Measurements from ENCODE around the gene IMPG1.

Gene IMPG1

GRCh38 chr6:76072562-76072961 lies at the start of gene IMPG1:
IMPG1 (minus strand) TSS chr6:76072662; CDS start chr6:76072488, 174 bp downstream.
- no peak for DNase-seq

- DNase-seq = no peak
Observed at GRCh38 chr6:76120302-76120701, 47.8 kb upstream of the IMPG1 start.

GRCh38 chr6:76073281-76073680 lies 819 bp upstream of the IMPG1 start:
- DNase-seq = no peak

GRCh38 chr6:76057469-76057868 lies 15.0 kb downstream of the IMPG1 start:
- no peak for DNase-seq

GRCh38 chr6:76052314-76052713 lies 20.1 kb downstream of the IMPG1 start:
- no peak for DNase-seq

GRCh38 chr6:76043690-76044089 lies 28.8 kb downstream of the IMPG1 start:
- DNase-seq = no peak

- DNase-seq = no peak
Observed at GRCh38 chr6:76035713-76036112, 36.7 kb downstream of the IMPG1 start.

- DNase-seq = no peak
Observed at GRCh38 chr6:76026101-76026500, 46.4 kb downstream of the IMPG1 start.

- DNase-seq = no peak
Observed at GRCh38 chr6:76014626-76015530, 57.6 kb downstream of the IMPG1 start.

- DNase-seq = no peak
Observed at GRCh38 chr6:76004202-76004601, 68.3 kb downstream of the IMPG1 start.

GRCh38 chr6:76003686-76004085 lies 68.8 kb downstream of the IMPG1 start:
- DNase-seq = no peak

GRCh38 chr6:76003113-76003512 lies 69.3 kb downstream of the IMPG1 start:
- no peak for DNase-seq

- no peak for DNase-seq
Observed at GRCh38 chr6:76000629-76001028, 71.8 kb downstream of the IMPG1 start.

GRCh38 chr6:75997696-75998095 lies 74.8 kb downstream of the IMPG1 start:
- DNase-seq = no peak

GRCh38 chr6:75993236-75994162 lies 79.0 kb downstream of the IMPG1 start:
- no peak for DNase-seq

- DNase-seq = no peak
Observed at GRCh38 chr6:75991941-75992340, 80.5 kb downstream of the IMPG1 start.

GRCh38 chr6:75986935-75987334 lies 85.5 kb downstream of the IMPG1 start:
- DNase-seq = no peak

- DNase-seq = no peak
Observed at GRCh38 chr6:75975904-75976303, 96.6 kb downstream of the IMPG1 start.

GRCh38 chr6:75970093-75970492 lies 102.4 kb downstream of the IMPG1 start:
- no peak for DNase-seq

GRCh38 chr6:75968143-75968542 lies 104.3 kb downstream of the IMPG1 start:
- DNase-seq = no peak

- DNase-seq = no peak
Observed at GRCh38 chr6:75963569-75963968, 108.9 kb downstream of the IMPG1 start.

GRCh38 chr6:75952128-75952527 lies 120.3 kb downstream of the IMPG1 start:
- DNase-seq = no peak

- DNase-seq = no peak
Observed at GRCh38 chr6:75947935-75948334, 124.5 kb downstream of the IMPG1 start.

Data from activated effector memory CD4-positive, alpha-beta T cell treated with Interleukin-2 at 50 U/mL for 16 hours (primary cell).